GM19324 (cell line): ENCODE results near the gene DCP1B.

Source experiments
- ATAC-seq: cut with Tn5 transposase; IDR thresholded peaks from one replicate; pipeline ENCODE4 v1.9.1; 2021; ENCODE audit warnings: mild to moderate bottlenecking, moderate library complexity; ENCODE audit not compliant: unreplicated experiment, low FRiP score

Gene DCP1B

DNA sequence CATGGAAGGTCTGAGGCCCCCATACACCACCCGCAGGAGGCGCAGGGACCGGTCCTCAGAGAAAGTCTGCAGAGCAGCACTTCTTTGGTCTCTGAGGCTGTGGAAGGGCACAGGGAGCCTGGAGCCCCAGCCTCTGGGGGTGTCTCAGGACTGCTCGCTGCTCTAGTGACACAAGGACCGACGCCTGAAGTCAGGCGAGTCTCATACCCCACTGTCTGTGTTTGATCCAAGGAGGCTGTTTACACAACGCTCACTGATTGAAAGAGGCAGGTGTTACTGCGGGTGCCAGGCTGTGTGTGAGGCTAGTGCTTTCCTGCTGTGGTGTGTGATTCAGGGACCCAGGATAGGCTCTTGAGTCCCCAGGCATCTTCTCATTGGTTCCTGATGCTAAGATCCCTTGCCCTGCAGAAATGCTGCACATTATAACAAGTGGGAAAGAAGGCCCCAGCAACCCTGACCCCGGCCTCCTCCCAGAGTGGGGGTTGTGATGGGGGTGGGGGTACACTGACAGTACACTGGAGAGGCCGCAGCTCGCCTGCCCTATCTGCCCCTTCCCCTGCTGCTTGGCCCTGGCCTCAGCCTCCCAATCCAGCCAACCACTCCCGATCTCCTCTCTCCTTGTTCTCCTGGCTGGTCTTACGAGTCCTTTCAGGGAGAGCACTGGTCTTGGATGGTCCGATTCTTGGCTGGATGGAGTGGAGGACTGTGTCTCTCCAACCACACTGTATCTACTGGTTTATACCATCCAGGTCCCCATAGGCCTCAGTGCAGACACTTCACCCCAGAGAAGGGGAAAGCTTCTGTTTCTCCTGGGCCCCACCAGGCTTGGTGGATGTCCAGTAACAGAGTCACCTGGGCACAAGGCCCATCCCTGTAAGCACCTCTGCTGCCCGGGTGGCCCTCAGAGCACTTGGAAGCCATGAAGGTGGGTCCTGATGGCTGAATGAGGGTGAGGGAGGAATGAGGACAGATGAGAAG lies 92.4 kb downstream of the DCP1B start:
- no peak for ATAC-seq

DNA sequence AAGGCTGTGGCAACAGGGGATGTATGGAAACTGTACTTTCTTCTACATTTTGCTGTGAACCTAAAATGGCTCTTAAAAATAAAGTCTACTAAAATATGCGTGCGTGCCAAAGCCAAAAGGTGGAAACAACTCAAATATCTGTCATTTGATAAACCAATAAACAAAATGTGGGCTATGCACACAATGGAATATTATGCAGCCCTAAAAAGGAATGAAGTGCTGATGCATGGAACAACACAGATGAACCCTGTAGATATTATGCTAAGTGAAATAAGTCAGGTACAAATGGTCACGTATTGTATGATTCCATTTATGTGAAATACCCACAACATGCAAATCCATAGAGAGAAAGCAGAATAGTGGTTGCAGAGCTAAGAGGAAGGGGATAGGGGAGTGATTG lies 93.8 kb downstream of the DCP1B start:
- ATAC-seq, result no peak

DNA sequence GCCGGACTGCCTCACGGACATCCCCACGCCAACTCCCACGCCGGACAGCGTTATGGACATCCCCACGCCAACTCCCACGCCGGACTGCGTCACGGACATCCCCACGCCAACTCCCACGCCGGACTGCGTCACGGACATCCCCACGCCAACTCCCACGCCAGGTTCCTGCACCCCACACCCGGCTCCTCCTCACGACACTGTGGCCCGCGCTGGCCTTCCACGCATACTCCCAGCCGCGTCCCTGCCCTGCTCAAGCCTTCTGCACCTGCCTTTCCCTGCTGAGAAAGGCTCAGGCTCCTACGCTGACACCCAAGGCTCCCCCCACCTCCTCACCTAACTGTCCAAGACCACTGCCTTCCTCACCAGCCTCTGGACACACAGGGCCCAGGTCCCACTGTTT lies 95.5 kb downstream of the DCP1B start:
- no peak for ATAC-seq

DNA sequence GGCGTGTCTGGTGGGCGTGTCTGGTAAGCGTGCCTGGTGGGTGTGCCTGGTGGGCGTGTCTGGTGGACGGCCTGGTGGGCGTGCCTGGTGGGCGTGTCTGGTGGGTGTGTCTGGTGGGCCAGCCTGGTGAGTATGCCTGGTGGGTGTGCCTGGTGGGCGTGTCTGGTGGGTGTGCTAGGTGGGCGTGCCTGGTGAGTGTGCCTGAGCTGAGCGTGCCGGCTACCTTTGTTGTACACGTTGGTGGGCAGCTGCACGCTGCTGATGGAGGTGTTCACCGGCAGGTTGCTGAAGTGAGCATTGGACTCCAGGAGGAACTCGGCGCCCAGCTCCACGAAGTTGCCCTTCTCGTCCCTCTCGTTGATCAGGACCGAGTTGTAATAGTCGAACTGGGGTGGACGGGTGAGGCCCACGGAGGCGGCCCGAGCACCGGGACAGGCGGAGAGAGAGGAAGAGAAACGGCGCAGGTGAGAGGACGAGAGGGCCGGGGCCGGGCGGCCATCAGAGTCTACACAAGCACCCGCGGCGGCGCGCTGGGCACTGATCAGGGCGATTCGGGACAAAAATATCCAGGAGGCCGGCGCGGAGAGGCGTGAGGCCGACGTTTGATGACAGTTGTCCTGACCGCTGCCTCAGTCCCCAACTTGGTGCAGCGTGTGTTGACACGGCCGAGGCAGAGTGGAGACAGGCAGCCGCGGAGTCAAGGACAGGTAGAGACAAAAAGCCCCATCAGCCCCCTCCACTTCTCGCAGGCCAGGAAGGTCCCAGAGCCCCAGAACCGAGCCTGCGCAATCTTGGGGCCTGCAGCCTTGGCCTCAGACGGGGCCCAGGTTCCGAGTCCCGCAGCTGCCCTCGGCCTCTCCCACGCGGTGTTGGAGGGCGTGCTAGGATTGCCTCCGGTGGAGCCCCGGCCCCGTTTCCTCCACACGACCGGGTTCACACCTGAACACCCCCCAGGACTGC lies 96.3 kb downstream of the DCP1B start:
- no peak for ATAC-seq

DNA sequence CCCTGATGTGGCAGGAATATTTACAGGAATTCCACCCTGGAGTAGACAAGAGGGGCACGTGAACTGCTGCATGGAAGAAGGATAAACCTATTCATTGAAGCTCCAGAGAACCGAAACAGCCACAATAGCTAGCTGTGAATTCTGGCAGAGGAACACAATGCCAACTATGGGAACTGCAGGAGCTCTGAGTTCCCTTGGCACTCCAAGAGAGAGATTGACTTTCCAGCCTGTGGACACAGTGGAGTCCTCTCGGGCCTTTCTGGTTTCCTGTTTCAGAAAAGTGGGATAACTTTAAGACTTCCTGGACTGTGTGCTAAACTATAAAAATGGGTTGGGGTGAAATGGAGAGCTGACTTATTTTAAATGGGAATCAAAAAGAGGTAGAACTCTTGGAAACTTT lies 97.7 kb downstream of the DCP1B start:
- ATAC-seq, result no peak

DNA sequence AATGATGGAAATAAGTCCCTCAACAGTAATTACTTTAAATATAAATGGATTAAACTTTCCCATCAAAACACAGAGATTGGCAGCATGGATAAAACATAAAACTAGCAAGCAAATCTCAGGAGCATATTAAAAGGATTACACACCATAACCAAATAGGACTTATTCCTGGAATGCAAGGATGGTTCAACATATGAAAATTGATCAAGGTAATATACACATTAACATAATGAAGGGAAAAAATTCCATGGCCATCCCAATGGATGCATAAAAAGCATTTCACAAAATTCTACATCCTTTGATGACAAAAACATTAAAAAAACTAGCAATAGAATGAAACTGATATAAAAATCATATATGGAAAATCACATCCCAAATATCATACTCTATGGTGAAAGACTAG lies 99.4 kb downstream of the DCP1B start:
- no peak for ATAC-seq

DNA sequence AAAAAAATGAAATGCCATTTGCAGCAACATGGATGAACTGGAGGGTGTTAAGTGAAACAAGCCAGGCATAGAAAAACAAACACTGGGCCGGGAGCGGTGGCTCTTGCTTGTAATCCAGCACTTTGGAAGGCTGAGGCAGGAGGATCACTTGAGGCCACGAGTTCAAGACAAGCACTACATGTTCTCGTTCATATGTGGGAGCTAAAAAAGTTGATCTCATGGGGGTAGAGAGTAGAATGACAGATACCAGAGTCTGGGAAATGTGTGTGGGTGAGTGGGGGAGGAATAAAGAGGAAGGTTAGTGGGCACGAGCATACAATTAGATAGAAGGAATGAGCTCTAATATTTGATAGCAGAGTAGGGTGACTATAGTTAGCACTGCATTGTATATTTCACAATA lies 107.3 kb downstream of the DCP1B start:
- ATAC-seq, result no peak
